Astrocyte of the hippocampus (primary cell): ENCODE data around the gene RPL10A.
"Not testable (repeated sequence)": the region's sequence is repeated elsewhere in the genome, so short reads cannot be mapped to it uniquely, and the experiment has no call there.

Experiments used
- DNase-seq: peaks from one replicate; pipeline ENCODE4 v3.0.0; 2011; ENCODE audit warnings: low read depth, low spot score

RPL10A gene

DNA sequence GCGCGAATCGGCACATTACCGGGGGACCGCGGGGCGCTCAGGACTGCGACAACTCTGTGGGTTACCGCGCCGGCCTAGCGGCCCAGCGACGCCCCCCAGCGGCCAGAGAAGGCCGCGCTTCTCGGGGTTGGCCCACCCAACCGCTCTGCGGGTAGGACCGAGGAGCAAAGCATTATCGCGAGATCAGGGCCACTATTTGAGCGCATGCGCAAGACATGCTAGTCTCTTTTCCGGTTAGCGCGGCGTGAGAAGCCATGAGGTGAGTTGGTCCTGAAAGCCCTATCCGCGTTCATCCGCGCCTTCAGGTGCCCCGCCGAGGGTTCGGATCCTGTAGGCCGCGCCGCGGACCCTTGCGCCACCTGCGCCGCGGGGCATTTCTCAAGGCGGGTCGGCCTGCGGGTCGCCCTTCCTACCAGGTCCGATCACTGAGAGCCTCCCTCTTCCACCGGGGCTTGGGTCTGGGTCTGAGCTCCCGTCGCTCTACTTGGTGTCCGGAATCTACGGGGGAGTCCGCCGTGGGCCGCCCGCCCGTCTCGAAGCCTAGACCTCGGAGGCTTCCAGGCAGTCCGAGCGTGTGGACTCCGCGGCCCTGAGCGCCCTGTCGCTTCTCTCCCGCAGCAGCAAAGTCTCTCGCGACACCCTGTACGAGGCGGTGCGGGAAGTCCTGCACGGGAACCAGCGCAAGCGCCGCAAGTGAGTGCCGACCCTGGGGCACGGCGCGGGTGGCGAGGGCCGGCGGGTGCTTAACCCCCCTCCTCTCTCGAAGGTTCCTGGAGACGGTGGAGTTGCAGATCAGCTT, at the start of gene RPL10A:
RPL10A (plus strand) TSS at position 221 of the 799 bp plus-strand sequence; CDS start at position 255, 34 bp downstream.
- peak; percentile 98 for DNase-seq

GRCh38 chr6:35419417-35419816, 48.8 kb upstream of the RPL10A start:
- peak; percentile 31 for DNase-seq

GRCh38 chr6:35419961-35420360, 48.2 kb upstream of the RPL10A start:
- DNase-seq, result no peak

DNA sequence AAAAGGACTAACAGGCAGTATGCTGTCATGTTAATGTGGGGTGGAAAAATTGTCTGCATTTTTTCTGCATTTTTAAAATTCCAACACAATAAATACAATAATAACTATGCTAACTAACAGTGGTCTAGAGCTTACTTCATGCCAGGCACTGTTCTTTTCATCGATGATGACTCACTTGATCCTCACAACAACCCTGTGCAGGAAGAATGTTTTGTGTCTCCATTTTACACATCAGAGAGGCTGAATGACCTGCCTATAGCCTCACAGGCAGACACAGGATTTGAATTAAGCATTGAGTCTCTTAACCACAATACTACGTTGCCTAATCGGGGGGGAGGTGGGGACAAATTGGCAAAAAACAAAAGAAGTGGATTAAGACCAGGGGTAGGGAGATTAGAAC, 42.9 kb upstream of the RPL10A start:
- peak; percentile 94 for DNase-seq

DNA sequence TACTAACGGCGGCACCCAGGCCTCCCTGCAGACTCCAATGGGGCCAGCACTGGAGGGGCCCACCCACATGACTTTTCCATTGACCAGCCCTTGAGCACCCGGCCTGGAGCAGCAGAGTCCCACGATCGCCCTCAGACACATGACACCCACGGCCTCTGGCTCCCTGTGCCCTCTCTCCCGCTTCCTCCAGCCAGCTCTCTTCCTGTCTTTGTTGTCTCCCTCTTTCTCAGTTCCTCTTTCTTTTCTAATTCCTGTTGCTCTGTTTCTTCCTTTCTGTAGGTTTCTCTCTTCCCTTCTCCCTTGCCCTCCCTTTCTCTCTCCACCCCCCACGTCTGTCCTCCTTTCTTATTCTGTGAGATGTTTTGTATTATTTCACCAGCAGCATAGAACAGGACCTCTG, 42.1 kb upstream of the RPL10A start:
- DNase-seq, result no peak

- no peak for DNase-seq
These were observed 40.8 kb upstream of the RPL10A start for GRCh38 chr6:35427435-35427834.

GRCh38 chr6:35427851-35428321, 40.3 kb upstream of the RPL10A start:
- DNase-seq, result peak; percentile 61

DNA sequence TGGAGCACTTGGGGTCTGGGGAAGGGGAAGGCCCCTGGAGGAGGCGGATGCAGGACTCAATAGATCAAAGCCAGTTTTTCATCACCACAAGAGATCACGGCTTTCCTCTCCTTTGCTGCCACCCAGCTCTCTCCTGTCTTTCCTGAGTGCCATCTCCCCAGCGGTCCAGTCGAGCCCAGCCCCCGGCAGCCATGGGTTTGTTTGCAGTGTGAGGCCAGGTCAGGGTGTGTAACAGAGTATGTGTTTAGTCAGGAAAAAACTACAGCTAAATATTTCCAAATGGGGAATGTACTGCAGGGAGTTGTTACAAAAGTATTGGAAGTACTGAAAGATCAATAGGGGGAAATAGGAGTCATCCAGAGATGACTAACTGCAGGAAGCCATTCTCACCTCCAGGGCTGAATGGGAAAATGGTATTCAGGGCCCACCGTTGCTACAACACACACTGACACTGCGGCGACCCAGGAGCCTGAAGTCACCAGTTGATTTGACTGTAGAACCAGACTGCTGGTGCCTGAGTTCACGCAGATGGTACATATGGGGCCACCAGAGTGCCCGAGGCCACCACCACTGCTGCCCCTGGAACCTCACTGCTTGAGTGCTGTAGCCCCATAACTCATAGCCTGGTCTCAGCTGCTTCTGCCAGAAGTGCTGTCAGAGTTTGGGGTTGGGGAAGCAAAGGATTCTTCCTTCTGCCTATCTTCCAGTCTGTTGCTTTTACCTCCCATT, 39.6 kb upstream of the RPL10A start:
- DNase-seq, result no peak

DNA sequence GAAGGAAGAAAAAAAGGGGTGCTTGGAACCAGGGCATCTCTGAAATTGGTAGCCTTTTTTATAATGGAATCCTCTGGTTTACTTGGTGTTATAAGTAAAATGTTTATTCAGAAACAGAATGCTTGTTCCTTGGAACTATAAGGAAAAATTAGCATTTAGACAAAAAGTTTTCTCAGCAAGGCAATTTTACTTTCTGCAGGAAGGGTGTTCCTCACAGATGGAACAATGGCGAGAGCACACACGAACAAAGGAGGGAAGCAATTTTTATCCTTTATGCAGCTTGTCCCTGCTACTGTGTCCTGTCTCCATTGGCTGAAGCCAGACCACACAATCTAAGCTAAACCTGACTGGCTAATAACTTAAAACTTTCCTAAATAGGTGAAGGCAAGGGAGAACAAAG, 38.7 kb upstream of the RPL10A start:
- DNase-seq, result no peak

- DNase-seq, result no peak
These were observed 35.9 kb upstream of the RPL10A start for GRCh38 chr6:35432291-35432690.

DNA sequence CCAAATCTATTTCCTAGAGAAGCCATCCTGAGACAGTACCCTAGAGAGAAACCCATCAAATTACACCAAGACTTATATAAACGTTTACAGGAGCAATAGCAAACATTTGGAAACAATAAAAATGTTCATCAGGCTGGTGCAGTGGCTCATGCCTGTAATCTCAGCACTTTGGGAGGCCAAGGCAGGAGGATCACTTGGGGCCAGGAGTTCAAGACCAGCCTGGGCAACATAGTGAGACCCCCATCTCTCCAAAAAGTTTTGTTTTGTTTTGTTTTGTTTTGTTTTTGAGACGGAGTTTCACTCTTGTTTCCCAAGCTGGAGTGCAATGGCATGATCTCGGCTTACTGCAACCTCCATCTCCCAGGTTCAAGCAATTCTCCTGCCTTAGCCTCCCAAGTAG, 35.5 kb upstream of the RPL10A start:
- DNase-seq, result not testable (repeated sequence)

DNA sequence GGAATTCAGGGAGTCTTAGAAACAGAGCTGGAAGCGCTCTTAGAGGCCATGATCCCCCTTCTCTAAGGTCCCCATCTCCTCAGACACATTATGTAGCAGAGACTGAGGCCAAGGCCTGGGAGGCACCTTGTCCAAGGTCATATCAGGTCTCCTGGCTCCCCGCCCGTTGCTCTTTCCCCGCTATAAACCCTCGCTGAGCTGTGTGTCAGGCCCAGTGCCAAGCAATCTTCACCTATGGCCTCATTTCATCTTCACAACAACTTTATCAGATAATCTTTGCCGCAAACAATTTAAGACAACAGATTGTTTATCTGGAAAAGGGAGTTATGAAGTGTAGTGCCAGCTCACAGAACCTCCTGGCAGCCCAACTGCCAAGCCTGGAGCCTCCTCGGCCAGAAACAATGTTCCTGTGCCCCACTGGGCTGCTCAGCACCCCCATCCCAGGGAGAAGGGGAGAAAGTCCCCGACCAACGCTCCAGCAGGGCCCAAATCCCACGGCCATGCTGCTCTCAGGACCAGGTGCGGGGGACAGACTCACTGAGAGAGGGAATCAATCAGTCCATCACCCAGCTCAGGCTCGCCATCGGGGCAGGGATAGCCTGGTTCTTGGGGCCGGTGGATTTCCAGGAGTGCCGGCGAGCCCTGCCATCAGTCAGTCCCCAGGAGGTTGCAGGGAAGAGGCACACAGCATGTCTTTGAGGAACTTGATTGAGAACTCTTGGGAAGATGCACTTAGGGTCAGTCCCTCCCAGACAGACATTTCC, 32.9 kb upstream of the RPL10A start:
- DNase-seq, result no peak

- DNase-seq, result no peak
These were observed 31.9 kb upstream of the RPL10A start for GRCh38 chr6:35436071-35436857.

- DNase-seq, result not testable (repeated sequence)
These were observed 29.7 kb upstream of the RPL10A start for GRCh38 chr6:35438378-35439065.

DNA sequence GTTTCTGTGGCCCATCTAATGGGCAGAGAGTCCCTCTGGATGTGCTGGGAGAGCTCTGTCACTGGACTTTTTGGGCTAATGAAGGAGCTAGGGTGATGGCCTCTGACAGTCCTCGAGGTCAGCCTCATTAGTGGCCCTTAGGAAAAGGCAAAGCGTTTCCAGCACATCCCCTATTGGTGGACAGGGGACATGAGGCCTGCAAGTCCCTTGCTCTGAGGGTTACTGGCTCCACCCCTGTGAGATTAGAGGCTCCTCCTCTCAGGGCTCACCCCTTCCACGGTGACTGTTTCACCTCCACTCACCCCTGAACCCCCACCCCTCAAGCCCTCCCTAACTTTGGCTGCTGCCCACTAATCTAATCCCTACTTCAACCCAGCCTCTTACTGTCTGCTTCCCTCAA, 28.9 kb upstream of the RPL10A start:
- DNase-seq, result no peak

GRCh38 chr6:35441205-35441604, 27.0 kb upstream of the RPL10A start:
- DNase-seq, result no peak

GRCh38 chr6:35441642-35442041, 26.6 kb upstream of the RPL10A start:
- no peak for DNase-seq

DNA sequence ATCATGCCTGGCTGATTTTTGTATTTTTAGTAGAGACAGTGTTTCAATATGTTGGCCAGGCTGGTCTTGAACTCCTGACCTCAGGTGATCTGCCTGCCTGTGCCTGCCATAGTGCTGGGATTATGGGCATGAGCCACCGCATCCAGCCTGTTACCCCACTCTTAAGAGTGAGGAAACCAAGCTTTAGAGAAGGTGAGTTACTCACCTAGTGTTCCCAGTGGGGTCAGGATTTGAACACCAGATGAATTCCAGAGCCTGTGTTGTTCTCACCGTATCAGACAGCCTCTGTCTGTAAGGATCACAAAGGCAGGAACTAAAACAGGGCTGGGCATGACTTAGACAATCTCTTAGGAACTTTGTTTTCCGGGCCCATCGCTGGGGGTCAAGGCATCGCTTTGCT, 25.5 kb upstream of the RPL10A start:
- no peak for DNase-seq

DNA sequence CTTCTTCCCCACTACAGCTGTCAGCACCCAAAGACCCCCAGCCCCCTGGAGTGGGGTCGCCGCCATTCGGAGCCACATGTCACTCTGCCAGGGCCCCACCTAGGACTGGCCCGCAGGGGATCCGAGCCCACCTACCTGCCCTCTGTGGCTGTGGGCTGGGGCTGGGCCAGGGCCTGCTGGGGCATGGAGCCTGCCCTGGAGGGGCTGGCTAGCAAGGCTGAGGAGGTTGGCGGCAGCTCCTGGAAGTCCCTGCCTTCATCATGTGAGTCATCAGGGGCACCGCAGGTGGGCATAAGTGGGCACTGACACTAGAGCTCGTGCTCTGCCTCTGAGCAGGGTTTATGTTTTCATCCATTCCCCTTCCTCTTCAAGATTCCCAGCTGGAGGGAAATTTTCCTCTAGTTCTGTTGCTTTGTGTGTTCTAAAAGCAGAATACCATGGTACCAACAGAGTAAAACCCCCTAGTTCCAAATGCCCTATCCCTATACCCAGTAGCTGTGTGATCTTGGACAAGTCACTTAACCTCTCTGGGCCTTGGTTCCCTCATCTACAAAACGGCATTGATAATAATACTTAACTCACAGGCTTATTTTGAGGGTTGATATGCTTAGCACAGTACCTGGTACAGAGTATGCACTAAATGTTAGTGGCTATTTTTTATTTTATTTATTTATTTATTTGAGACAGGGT, 24.7 kb upstream of the RPL10A start:
- DNase-seq, result peak; percentile 31

- no peak for DNase-seq
These were observed 22.5 kb upstream of the RPL10A start for GRCh38 chr6:35445691-35446090.
